Stimulated activated naive CD8-positive, alpha-beta T cell treated with anti-CD3 and anti-CD28 coated beads, Interleukin-15, Interleukin-2, amounts not matched to agents 100 ng/mL and 50 ng/mL, for 24 hours (primary cell): ENCODE data around the gene MTA1.

Experiments used
- H3K27ac Mint-ChIP-seq: one replicate; pipeline ENCODE4 v1.8.0; 2021; ENCODE audit warnings: mild to moderate bottlenecking, mixed read lengths
- H3K27me3 Mint-ChIP-seq: one replicate; pipeline ENCODE4 v1.8.0; 2021; ENCODE audit warnings: mixed read lengths
- H3K36me3 Mint-ChIP-seq: one replicate; pipeline ENCODE4 v1.8.0; 2021; ENCODE audit warnings: low read depth, mixed read lengths
- H3K4me1 Mint-ChIP-seq: one replicate; pipeline ENCODE4 v1.8.0; 2021; ENCODE audit warnings: low read depth, mixed read lengths
- H3K4me3 Mint-ChIP-seq: one replicate; pipeline ENCODE4 v1.8.0; 2021; ENCODE audit warnings: mild to moderate bottlenecking, mixed read lengths
- H3K9me3 Mint-ChIP-seq: one replicate; pipeline ENCODE4 v1.8.0; 2021; ENCODE audit warnings: mixed read lengths

The MTA1 gene

DNA sequence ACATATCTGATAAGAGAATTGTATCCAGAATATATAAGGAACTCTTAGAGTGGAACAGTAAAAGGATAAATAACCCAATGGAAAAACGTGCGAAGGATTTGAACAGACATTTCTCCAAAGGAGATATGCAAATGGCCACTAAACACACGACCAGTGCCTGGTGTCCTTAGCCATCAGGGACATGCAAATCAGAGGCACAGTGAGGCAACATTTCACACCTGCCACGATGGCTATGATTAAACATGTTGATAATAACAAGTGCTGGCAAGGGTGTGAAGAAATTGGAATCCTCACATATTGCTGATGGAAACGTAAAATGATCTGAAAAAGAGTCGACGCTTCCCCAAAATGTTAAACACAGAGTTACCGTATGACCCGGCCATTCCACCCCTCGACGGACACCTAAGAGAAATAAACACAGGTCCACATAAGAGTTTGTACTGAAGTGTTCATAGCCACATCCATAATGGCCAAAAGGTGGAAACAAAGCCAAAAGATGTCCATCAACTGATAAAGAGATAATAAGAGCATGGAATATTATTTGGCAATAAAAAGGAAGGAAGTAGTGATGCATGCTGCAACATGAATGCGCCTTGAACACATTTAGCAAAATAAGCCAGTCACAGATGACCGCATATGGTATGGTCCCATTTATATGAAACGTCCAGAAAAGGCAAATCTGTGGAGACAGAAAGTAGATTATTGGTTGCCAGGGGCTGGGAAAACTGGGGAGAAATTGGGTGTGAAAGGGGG is 100.5 kb downstream of the MTA1 start:
- H3K4me3 Mint-ChIP-seq = no peak overlapping the region
- peaks cover 51% of the 10 kb centered on the region for H3K27me3 Mint-ChIP-seq
- H3K36me3 Mint-ChIP-seq = no peaks in the 10 kb centered on the region
- H3K27ac Mint-ChIP-seq = no peak overlapping the region
- no peaks in the 10 kb centered on the region for H3K4me1 Mint-ChIP-seq
- no peaks in the 10 kb centered on the region for H3K9me3 Mint-ChIP-seq
